ENCODE data around the gene NHLRC3.
"Not testable (repeated sequence)": the region's sequence is repeated elsewhere in the genome, so short reads cannot be mapped to it uniquely, and the experiment has no call there.

Gene NHLRC3

GRCh38 chr13:39054112-39054511 is 15.9 kb downstream of the NHLRC3 start:
- no peak overlapping the region for H3K4me3 ChIP-seq (replicated peaks; ENCODE audit: low read depth, low read length)
- no peak for TF ChIP-seq CTCF (IDR thresholded peaks at IDR 0.05; ENCODE audit: low read depth, low read length, missing control alignments)
- DNase-seq (ENCODE audit: extremely low read depth, low read depth), result no peak

- no peak overlapping the region for H3K4me3 ChIP-seq (replicated peaks; ENCODE audit: low read depth, low read length)
- no peak for TF ChIP-seq CTCF (IDR thresholded peaks at IDR 0.05; ENCODE audit: low read depth, low read length, missing control alignments)
- no peak for DNase-seq (ENCODE audit: extremely low read depth, low read depth)
Measured at GRCh38 chr13:39056018-39056417, 17.8 kb downstream of the NHLRC3 start.

GRCh38 chr13:39058040-39058439 is 19.8 kb downstream of the NHLRC3 start:
- no peak for DNase-seq (ENCODE audit: extremely low read depth, low read depth)
- no peak for TF ChIP-seq CTCF (IDR thresholded peaks at IDR 0.05; ENCODE audit: low read depth, low read length, missing control alignments)
- H3K4me3 ChIP-seq (replicated peaks; ENCODE audit: low read depth, low read length), result no peak overlapping the region

- DNase-seq (ENCODE audit: extremely low read depth, low read depth), result no peak
- no peak for TF ChIP-seq CTCF (IDR thresholded peaks at IDR 0.05; ENCODE audit: low read depth, low read length, missing control alignments)
- H3K4me3 ChIP-seq (replicated peaks; ENCODE audit: low read depth, low read length), result no peak overlapping the region
Measured at GRCh38 chr13:39062004-39062403, 23.7 kb downstream of the NHLRC3 start.

- no peak for TF ChIP-seq CTCF (IDR thresholded peaks at IDR 0.05; ENCODE audit: low read depth, low read length, missing control alignments)
- DNase-seq (ENCODE audit: extremely low read depth, low read depth), result no peak
- H3K4me3 ChIP-seq (replicated peaks; ENCODE audit: low read depth, low read length), result no peak overlapping the region
Measured at GRCh38 chr13:39072842-39073241, 34.6 kb downstream of the NHLRC3 start.

GRCh38 chr13:39073983-39074382 is 35.7 kb downstream of the NHLRC3 start:
- TF ChIP-seq CTCF (IDR thresholded peaks at IDR 0.05; ENCODE audit: low read depth, low read length, missing control alignments), result no peak
- no peak overlapping the region for H3K4me3 ChIP-seq (replicated peaks; ENCODE audit: low read depth, low read length)
- no peak for DNase-seq (ENCODE audit: extremely low read depth, low read depth)

- not testable (repeated sequence) for DNase-seq (ENCODE audit: extremely low read depth, low read depth); H3K4me3 ChIP-seq (replicated peaks; ENCODE audit: low read depth, low read length)
Measured at GRCh38 chr13:39086251-39086945, 48.1 kb downstream of the NHLRC3 start.
